DND-41 (cell line): ENCODE data around the gene FRAT1.
A peak's percentile ranks its signal among the peaks of the same experiment; 100 is the strongest.

Source experiments
- ATAC-seq: fragments of 200-7000 bp; cut with Tn5 transposase; 3 replicates; pipeline ENCODE4 v1.9.1; 2021; ENCODE audit warnings: low read depth; ENCODE audit not compliant: insufficient read depth
- DNase-seq: peaks from one replicate; pipeline ENCODE4 v3.0.0-alpha.2; 2020
- H2AFZ ChIP-seq: 2 replicates; pipeline ENCODE4 v1.6.0; 2012; ENCODE audit warnings: low read depth, low read length
- H3K27ac ChIP-seq: 2 replicates; pipeline ENCODE4 v1.5.1; 2012; ENCODE audit warnings: low read length, inconsistent platforms
- H3K27me3 ChIP-seq: fragments of 200-600 bp; sonication (generic); 2 replicates; pipeline ENCODE4 v1.6.0; 2012; ENCODE audit warnings: low read length, mild to moderate bottlenecking, inconsistent platforms; ENCODE audit not compliant: insufficient read depth, poor library complexity
- H3K36me3 ChIP-seq: 2 replicates; pipeline ENCODE4 v1.5.1; 2012; ENCODE audit warnings: low read length, inconsistent platforms; ENCODE audit not compliant: insufficient read depth
- H3K4me1 ChIP-seq: 2 replicates; pipeline ENCODE4 v1.5.1; 2012; ENCODE audit warnings: mild to moderate bottlenecking, low read length; ENCODE audit not compliant: insufficient read depth
- H3K4me2 ChIP-seq: 2 replicates; pipeline ENCODE4 v1.6.0; 2012; ENCODE audit warnings: mild to moderate bottlenecking, moderate library complexity, low read length, inconsistent platforms; ENCODE audit not compliant: insufficient read depth
- H3K4me3 ChIP-seq, 2 experiments: fragments of 200-600 bp in 1 of 2; shearing (Covaris generic) in 1 of 2; 2 replicates each; pipeline ENCODE4 v1.5.1; 2012 to 2016; ENCODE audit warnings: inconsistent platforms in 2 of 2, low read length in 2 of 2, mild to moderate bottlenecking in 2 of 2, low read depth in 1 of 2, moderate library complexity in 1 of 2
- H3K79me2 ChIP-seq: 2 replicates; pipeline ENCODE4 v1.6.0; 2012; ENCODE audit warnings: low read length, inconsistent platforms; ENCODE audit not compliant: insufficient read depth
- H3K9ac ChIP-seq: 2 replicates; pipeline ENCODE4 v1.6.0; 2012; ENCODE audit warnings: low read depth, mild to moderate bottlenecking, inconsistent platforms, low read length, moderate library complexity
- H3K9me3 ChIP-seq: 2 replicates; pipeline ENCODE4 v1.5.1; 2012; ENCODE audit warnings: low read length, moderate library complexity, mild to moderate bottlenecking, inconsistent platforms; ENCODE audit not compliant: insufficient read depth, severe bottlenecking
- H4K20me1 ChIP-seq: 2 replicates; pipeline ENCODE4 v1.6.0; 2012; ENCODE audit warnings: low read length; ENCODE audit not compliant: insufficient read depth
- CTCF ChIP-seq: IDR thresholded peaks from 2 replicates; pipeline ENCODE4 v1.5.1; 2012; ENCODE audit warnings: borderline replicate concordance, low read length, moderate library complexity, mild to moderate bottlenecking; ENCODE audit not compliant: poor library complexity, severe bottlenecking; ENCODE audit errors: extremely low read depth
- EZH2 ChIP-seq: IDR thresholded peaks from 3 replicates; pipeline ENCODE4 v1.6.1; 2012; ENCODE audit warnings: borderline replicate concordance, low read depth, mild to moderate bottlenecking, moderate library complexity, low read length, inconsistent platforms; ENCODE audit not compliant: severe bottlenecking

FRAT1 gene

GRCh38 chr10:97302088-97302791 lies 16.8 kb upstream of the FRAT1 start:
- Histone ChIP-seq H3K9ac (no peak overlapping the region), H3K4me1 (no peaks in the 10 kb centered on the region), H3K27me3 (no peaks in the 10 kb centered on the region), H3K79me2 (no peaks in the 10 kb centered on the region), H3K36me3 (no peaks in the 10 kb centered on the region), H2AFZ (no peak overlapping the region), H3K27ac (no peak overlapping the region), H3K4me3 (no peak overlapping the region), H3K9me3 (no peaks in the 10 kb centered on the region), H4K20me1 (no peaks in the 10 kb centered on the region), H3K4me2 (no peak overlapping the region)
- ATAC-seq (no peak), DNase-seq (no peak)
- TF ChIP-seq EZH2 (no peak), CTCF (no peak)

DNA sequence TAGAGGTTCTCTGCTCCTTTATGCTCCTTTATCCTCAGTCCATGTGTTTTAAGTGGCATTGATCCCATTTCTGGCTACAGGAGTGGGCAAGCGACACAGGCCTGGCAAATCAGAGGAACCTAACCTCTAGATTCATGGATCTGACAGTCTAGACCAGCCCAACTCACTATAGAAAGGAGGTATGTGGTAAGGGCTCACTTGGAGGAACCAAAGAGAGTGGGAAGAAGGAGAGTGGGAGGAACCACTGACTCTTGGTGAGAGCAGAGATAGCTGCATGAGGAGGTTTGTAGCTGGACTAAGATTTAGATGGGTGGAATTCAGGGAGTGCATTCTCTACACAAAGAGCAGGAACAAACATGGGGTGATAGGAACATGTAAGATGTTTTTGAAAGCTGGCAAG lies 11.6 kb upstream of the FRAT1 start:
- ATAC-seq (no peak), DNase-seq (no peak)
- H3K36me3 ChIP-seq, result no peaks in the 10 kb centered on the region
- peak overlapping the region; percentile 16; the same call in 1 of the 2 replicates for H2AFZ ChIP-seq
- no peaks in the 10 kb centered on the region for H3K27me3 ChIP-seq
- H3K79me2 ChIP-seq, result no peaks in the 10 kb centered on the region
- H3K27ac ChIP-seq, result no peak overlapping the region
- H3K9ac ChIP-seq, result no peak overlapping the region
- H3K4me1 ChIP-seq, result no peaks in the 10 kb centered on the region
- H3K4me3 ChIP-seq, result no peak overlapping the region
- no peaks in the 10 kb centered on the region for H3K9me3 ChIP-seq
- TF ChIP-seq EZH2 (no peak), CTCF (no peak)
- H3K4me2 ChIP-seq, result no peak overlapping the region
- H4K20me1 ChIP-seq, result no peaks in the 10 kb centered on the region

DNA sequence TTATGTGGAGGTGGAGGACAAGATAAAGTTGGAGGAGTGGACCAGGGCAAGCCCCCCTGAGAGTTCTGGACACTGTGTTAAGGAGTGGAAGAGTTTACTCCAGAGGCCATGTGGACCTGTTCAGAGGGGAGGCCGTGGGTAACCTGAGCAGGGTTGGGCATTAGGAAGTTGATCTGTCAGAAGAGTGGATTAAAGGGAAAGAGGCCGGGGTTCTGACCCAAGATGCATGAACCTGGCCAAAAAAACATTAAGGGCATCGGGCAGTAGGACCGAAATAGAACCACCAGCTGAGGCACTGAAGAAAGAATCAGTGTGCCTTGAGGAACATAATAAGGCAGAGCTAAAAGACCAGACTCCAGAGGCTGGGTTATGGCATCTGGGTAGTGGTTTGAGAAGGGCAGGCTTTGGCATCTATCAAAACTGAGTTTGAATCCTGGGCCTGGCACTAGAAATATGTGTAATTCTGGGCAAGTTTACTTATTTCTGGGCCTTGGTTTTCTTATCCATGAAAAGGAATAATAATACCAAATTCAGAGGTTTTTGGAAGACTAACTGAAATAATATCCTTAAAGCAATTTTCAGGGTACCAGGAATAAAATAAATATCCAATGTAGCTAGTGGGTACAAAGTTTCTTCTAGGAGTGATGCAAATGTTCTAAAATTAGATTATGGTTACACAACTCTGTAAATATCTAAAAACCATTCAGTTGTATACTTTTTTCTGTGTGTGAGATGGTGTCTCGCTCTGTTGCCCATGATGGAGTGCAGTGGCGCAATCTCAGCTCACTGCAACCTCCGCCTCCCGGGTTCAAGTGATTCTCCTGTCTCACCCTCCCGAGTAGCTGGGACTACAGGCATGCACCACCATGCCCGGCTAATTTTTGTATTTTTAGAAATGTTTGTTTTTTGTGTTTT lies 10.9 kb upstream of the FRAT1 start:
- TF ChIP-seq EZH2, result no peak
- no peak for TF ChIP-seq CTCF
- Histone ChIP-seq H3K27ac (no peak overlapping the region), H3K4me3 (no peak overlapping the region), H2AFZ (peak overlapping the region; percentile 16; the same call in 1 of the 2 replicates), H3K4me1 (no peaks in the 10 kb centered on the region), H4K20me1 (no peaks in the 10 kb centered on the region), H3K27me3 (no peaks in the 10 kb centered on the region), H3K9ac (no peak overlapping the region), H3K9me3 (no peaks in the 10 kb centered on the region), H3K36me3 (no peaks in the 10 kb centered on the region), H3K79me2 (no peaks in the 10 kb centered on the region), H3K4me2 (no peak overlapping the region)
- DNase-seq, result no peak
- ATAC-seq, result no peak
